ENCODE measurements around the gene CD53.

GRCh38 chr1:110948038-110948810, 75.3 kb downstream of the CD53 start:
- TF ChIP-seq CTCF (IDR thresholded peaks at IDR 0.05) (no peak), POLR2AphosphoS5 (IDR thresholded peaks at IDR 0.05) (no peak), EP300 (IDR thresholded peaks at IDR 0.05) (no peak)
